AG09309 (cell line): ENCODE data around the gene ASTN2.

ENCODE experiments used
- DNase-seq: peaks from one replicate; pipeline ENCODE4 v3.0.0-alpha.2; 2010; ENCODE audit warnings: low read depth
- H3K4me3 ChIP-seq: 2 replicates; pipeline ENCODE4 v1.5.1; 2011; ENCODE audit warnings: mild to moderate bottlenecking, low read depth, low read length, moderate library complexity; ENCODE audit not compliant: control insufficient read depth
- CTCF ChIP-seq: IDR thresholded peaks from 2 replicates; pipeline ENCODE4 v1.5.1; 2011; ENCODE audit warnings: mild to moderate bottlenecking, low read depth, low read length, inconsistent platforms; ENCODE audit not compliant: insufficient read depth, control insufficient read depth; ENCODE audit errors: missing control alignments

ASTN2 gene

DNA sequence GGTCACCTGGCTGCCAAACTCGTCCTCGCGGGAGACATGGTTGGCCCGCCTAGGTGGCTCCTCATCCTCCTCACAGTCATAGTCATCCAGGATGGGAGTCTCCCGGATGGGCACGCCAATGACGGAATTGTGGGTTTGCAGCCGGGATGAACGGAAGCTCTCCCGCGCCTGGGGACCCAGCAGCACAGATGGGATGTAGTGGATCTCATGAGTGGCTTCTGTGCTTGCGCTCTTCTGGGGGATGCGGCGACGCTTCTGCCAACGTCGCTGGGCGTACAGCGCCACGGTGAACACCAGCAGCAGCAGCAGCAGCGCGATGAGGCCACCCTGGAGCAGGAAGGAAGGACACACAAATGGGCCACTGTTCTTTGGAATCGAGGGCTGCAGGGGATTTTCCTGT is 200.4 kb downstream of the ASTN2 start:
- no peak overlapping the region for H3K4me3 ChIP-seq
- DNase-seq: no peak
- no peak for TF ChIP-seq CTCF

GRCh38 chr9:117211280-117211679 is 203.6 kb downstream of the ASTN2 start:
- H3K4me3 ChIP-seq: no peak overlapping the region
- no peak for DNase-seq
- TF ChIP-seq CTCF: no peak

DNA sequence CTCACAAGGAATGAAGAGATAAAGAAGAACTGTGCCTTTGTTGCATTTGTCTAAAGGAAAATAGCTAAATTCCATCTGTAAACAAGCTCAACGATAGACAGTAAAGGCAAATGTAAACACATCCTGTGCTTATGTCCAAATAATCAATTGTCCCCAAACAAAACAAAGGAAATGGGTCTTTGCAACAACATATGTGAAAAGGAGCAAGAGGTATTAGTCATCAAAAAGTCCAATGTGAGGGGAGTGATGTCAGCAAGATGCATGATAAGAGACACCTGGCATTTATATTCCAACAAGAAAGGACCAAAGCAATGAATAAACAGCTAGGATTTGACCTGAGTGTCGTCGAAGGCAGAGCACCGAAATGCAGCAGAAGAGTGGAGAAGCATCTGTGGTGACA is 209.1 kb downstream of the ASTN2 start:
- TF ChIP-seq CTCF: no peak
- DNase-seq: no peak
- H3K4me3 ChIP-seq: no peak overlapping the region

DNA sequence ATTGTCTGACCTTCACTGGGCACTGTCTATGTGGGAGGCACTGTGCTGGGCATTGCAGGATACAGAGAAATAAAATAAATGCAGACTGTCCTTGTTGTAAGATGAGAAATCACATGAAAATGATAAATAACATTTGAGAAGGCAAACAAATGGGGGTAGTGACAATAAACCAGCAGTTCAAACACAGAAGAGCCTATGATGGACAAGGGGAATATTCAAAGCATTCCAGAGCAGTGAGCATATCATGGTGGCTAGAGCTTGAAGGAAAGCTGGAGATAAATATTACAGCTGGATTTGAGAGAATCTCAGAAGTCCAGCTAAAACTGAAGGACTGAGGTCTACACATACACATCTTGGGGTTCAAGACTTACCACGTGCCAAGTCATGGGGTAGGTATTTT is 209.9 kb downstream of the ASTN2 start:
- no peak overlapping the region for H3K4me3 ChIP-seq
- TF ChIP-seq CTCF: no peak
- DNase-seq: no peak

DNA sequence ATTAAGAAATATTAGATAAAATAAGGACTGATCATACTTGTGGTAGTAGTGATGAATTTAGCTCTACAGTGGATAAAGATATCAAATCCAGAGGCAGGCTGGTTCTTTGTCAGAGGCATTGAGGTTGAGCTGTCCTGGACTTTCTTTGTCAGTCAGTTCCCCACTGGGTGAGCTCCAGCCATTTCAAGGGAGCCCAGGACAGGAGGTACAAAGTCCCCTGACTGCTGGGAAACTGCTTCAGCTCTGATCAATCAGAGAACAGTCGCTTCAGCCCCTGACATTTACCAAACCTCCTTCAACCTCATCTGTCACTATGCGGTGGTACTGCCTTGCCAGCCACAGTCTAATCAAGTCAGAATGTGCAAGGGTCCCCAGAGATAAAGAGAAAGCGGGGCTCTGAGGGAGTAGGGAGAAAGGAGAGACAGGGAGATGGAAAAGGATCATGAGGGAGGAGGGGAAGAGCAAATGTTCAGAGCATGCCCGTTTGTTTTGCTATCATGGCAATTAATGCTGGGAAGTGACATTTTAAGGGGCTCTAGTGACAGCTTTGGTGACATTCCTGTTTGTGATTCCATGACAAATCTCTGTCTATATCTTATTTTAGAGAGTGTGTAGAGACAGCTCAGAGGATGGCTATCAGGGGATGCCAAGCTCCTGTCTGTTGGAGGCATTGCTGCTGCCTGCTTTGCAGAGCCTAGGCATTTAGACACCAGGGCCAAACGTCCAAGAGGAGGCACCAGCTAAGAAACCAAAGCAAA is 223.2 kb downstream of the ASTN2 start:
- TF ChIP-seq CTCF: no peak
- no peak overlapping the region for H3K4me3 ChIP-seq
- no peak for DNase-seq

GRCh38 chr9:117189121-117189520 is 225.7 kb downstream of the ASTN2 start:
- no peak for TF ChIP-seq CTCF
- no peak overlapping the region for H3K4me3 ChIP-seq
- no peak for DNase-seq

DNA sequence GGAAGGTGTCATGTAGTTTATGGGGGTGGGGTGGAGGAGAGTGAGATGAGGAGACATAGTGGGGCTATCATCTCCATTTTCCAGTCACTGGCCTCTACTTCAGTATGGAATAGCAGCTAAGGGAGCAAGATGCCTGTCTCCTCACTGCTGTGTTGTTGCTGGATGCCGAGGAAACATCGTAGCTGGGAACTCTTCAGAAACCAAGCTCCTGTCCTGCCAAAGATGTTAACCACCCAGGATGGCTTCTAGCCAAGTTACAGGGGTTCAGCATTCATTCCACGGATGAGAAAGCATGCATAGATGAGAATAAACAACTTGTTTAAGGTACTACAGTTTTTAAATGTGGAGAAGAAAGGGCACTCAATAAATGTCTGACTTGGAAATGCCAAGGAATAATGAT is 226.5 kb downstream of the ASTN2 start:
- DNase-seq: no peak
- TF ChIP-seq CTCF: no peak
- H3K4me3 ChIP-seq: no peak overlapping the region
